GM19240 (cell line): ENCODE data around the gene CLSTN2.

Source experiments
- DNase-seq: peaks from one replicate; pipeline ENCODE4 v3.0.0; 2011; ENCODE audit warnings: low spot score; ENCODE audit not compliant: insufficient read length

Gene CLSTN2

DNA sequence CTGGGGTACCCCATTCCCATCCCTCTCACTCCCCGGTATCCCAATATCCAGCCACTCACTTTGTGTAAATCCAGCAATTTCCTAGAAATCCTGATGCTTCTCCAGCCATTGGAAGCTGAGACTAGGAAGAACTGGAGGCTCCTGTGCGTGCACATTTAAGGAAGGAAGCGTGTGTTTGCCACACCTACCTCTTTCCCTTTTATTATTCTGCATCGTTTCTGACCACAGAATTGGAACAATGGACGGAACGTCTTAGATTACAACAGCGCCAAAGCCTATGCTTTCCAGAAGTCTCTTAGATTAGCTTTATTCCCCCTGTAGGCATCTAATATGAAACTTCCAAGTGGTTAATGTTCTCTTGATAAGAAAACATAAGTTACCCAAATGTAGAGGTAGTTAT, 508.1 kb downstream of the CLSTN2 start:
- no peak for DNase-seq

DNA sequence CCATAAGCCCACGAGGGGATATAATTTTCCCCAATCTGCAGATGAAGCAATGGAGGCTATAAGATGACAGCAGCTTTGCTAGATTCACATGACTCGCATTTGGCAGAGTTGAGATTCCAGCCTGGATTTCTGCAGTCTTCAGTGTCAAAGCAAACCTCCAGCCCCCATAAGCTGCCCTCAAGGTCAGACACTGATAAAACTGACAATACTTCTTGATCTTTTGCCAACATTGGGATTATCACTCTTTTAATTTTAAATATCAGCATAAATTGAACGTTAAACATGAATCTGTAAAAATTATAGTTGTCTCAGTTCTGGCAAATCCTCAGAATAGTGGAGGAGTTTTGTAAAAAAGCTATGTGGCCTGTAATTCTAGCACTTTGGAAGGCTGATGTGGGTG, 508.8 kb downstream of the CLSTN2 start:
- no peak for DNase-seq

DNA sequence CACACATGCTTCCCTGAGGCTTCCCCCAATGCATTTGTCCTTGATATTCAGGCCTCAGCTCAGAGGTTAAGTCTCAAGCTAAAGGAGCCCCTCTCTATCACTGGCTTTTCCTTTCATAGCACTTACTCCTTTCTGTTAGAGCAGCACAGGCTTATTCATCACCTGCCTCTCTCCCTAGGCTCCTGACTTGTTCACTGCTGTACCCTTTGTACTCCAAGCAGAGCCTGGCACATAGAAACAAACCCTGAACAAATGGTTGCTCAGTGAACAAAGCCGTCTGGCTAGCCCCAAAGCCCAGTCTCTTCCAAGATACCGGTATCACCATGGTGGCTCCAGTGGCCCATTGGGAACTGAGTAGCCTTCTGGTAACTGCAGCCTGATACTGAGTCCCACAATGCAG, 511.7 kb downstream of the CLSTN2 start:
- no peak for DNase-seq

DNA sequence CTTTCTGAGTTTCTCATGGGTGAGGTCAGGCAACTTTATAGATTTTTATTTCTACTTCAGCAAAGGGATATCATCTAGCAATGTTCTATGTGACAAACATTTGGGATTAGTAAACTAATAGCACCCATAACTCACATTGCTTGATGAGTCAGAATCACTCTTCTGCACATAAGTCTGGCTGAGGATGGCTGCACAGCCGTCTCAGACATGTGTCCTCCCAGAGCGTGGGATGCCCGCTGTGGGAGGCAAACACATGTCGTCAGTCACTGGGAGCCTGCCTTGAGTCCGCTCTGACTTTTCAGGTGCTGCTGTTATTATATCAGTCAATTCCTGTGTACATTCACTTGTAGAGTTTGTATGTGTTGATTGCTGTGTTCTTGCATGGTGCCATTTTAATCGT, 512.2 kb downstream of the CLSTN2 start:
- DNase-seq: no peak

DNA sequence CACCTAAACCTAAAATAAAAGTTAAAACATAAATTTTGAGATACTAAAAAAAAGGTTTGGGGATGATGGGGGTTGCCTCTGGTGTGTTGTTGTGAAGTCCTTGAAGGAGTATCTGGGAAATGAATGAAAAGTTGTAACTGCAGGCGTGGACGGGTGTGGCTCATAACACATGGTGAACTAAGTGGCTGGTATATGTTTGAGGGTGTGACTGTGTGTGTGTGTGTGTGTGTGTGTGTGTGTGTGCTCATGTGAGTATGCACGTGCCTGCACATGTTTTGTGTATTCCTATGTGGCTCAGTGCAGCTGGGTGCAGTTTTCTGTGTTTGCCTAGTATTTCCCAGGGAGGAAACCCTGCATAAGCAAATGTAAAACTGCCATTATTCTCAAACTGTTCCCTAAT, 513.0 kb downstream of the CLSTN2 start:
- DNase-seq: no peak

DNA sequence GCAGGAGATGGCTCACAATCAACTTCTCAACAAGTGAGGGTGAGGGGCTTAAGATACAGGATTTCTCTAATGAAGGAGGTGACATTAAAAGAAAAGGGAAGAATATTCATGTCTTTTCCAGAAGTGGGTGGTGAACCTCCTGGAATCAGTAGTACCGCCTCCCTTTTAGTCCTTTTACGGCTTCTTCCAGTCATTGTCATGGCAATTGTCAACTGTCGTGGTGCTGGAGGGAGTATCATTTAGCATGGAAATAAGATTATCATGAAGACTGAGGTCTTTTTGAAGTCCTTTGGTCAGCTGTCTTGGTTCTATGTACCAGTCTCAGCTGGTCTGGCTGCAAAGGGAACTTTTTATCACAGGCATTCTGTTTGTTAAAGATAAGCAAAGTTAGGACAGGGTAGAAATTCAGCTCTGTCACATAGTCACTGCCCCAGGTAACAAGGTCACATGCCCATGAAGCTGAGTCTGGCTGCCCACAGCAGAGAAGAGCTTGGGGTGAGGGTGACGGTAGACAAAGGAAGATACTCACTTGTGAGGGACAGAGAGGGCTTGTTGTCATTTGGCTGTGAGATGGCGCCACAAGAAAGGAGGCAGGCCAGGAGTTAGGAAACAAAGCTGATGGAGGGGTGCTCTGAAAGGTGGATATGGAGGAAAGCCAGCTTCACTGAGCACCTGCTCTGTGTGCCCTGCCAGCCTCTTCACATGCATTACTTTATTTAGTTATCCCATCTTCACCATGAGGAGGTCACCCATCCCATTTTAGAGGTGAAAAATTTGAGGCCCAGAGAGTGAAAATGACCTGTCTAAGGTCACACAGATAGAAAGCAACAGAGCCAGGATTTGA, 514.6 kb downstream of the CLSTN2 start:
- DNase-seq: no peak

DNA sequence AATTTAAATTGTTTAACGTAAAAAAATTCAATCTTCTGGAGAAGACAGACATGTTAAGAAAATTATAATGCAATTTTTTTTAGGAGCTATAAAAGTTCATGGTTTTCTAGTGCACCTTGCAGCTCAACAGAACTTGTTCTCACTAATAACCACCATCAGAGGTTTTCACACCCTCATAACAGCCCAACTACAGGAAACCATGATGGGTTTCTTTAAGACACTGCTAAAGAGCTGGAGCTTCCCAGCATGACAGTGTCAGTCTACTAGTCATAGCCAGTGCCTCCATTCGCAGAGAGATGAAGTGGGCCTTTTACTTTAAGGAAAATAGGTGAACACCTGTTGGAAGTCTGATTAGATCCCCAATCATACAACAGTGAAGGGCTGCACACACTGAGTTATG, 518.8 kb downstream of the CLSTN2 start:
- DNase-seq: no peak

DNA sequence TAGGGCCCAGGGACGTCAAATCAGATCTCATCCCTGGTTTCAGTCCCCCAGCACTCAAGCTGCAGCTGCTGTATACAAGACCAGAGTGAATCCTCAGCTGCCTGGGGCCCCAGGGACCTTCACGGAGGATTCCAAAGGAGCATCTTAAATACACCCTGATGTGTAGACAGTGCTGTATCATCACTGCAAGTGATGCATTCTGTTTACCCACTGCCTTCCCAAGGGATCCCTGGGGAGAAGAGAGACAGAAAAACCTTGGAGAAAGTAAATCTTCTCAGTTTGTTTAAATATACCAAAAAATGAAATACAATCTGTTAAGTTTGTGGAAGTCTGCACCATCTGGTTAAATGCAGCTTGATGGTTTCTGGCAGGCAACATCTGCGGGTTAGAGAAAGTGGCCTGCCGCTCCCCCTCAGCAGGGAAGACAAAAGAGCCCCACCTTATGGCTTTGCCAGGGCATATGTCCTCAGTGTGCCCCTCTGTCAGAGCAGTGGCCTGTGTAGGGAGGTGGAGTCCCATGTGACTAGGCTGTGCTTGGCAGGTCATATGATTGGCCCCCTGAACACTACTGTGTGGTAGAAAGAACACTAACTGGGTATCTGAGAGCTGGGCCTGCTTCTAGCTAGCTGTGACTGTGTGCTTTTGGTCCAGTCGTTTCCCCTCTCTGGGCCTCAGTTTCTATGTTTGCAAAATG, 520.7 kb downstream of the CLSTN2 start:
- no peak for DNase-seq

DNA sequence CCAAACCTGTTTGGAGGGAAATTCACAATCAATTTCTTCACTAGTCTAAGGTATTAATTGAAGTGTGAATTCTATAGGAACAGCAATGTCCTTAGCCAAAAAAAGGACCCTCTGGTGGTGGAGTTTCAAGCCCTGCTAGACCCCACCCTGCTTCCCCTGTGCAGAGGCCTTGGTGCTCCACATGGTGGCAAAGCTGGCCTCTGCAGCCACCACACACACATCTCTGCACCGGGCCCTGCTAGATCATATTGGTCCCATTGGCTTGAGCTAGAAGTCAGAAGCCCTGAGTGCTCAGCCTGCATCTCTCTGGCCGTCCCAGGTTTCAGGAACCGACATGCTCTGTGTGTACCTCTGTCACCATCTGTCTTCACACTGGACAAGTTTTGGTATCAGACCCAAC, 522.0 kb downstream of the CLSTN2 start:
- DNase-seq: no peak

DNA sequence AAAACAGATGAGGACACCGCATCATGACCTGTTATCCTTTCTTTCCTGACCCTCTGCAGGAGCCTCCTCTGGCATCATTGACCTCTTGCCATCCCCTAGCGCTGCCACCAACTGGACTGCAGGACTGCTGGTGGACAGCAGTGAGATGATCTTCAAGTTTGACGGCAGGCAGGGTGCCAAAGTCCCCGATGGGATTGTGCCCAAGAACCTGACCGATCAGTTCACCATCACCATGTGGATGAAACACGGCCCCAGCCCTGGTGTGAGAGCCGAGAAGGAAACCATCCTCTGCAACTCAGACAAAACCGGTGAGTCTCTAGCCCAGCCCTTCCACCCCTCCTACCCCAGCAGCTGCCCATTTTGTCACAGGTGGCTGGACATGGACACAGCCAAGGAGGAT, 524.5 kb downstream of the CLSTN2 start:
- DNase-seq: no peak

DNA sequence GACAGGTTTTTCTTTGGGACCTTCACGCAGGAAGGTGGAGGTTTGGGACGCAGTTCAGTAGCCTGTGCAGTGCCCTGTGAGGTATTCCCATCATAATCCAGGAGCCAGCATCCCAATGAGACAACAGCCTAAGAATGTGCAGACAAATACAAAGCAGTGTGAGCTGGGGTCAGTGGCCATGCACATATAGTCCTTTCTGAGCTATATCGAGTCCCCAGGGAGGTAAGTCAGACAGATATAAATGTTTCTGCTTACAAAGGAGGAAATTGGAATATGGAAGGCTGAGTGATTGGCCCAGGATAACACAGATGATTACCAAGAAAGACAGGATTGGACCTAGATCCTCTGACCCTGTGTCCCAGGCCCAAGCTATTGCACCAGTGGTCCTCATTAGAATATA, 526.3 kb downstream of the CLSTN2 start:
- DNase-seq: no peak

DNA sequence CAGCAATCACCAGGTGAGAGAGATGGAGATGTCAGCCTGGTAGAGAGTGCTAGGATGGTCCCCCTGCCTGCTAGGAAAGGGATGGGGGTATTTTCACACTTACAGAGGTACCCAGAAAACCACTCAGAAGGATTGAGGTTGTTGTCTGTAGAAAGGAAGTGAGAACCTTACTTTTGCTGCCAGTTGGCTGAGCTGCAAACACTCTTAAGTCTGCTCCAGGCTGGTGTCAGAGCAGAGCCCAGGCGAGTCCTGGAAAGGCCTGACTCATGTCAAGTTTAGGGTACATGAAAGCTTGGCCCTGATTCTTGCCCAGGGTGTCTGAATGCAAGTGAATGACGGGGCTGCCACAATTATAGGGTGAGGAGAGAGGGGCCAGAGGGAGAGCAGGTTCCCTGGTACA, 528.4 kb downstream of the CLSTN2 start:
- no peak for DNase-seq

DNA sequence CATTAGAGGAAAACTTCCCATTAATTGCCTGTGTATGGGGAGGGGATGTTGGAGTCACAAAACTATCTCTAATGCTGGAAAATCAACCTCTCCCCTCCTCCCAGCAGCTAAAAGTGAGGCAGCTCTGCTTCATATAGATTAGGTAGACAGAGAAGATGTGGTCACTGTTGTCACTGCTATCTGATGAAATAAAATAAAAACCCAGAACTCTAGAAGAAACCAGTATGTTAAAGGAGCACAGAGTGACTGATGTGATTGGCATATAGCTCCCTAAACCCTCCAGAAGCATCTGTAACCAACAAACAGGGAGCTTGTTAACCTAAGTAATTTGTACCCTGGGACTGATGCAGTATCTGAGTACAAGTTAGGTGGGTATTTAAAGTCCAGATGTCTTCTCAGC, 531.0 kb downstream of the CLSTN2 start:
- DNase-seq: no peak

DNA sequence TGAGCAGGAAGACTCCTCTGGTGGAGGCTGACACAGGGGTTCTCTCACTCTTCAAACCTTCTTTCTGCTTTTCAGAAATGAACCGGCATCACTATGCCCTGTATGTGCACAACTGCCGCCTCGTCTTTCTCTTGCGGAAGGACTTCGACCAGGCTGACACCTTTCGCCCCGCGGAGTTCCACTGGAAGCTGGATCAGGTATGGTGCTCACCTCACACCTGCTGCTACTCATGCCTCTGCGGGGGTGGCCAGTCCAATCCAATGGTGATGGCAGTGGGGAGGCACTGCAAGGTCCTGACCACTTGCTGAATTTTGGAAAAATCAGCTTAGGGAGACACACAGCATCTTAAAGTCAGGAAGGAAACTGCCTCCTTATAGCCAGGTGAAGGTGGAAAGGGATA, 531.5 kb downstream of the CLSTN2 start:
- DNase-seq: no peak

DNA sequence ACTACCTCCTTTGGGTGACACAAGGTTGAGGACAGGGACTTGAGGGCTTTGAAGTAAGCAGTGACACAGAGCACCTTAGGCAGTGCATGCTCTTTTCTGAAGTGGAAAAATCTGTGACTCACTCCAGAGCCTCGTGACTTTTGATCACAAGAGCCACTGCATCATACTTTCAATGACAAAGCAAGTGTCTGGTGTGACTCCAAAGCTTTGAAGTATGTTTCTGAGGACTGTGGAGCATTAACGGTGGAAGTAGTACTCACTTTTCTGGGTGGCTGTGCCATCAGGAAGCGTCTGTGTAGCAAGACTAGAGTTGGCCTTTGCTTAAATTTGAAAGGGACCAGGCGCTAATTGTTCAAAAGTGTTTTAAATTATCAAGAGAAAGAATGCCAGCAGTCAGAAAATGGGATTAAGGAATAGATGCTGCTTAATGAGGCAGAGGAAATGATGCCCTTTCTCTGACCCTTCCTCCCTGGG, 532.2 kb downstream of the CLSTN2 start:
- DNase-seq: no peak

DNA sequence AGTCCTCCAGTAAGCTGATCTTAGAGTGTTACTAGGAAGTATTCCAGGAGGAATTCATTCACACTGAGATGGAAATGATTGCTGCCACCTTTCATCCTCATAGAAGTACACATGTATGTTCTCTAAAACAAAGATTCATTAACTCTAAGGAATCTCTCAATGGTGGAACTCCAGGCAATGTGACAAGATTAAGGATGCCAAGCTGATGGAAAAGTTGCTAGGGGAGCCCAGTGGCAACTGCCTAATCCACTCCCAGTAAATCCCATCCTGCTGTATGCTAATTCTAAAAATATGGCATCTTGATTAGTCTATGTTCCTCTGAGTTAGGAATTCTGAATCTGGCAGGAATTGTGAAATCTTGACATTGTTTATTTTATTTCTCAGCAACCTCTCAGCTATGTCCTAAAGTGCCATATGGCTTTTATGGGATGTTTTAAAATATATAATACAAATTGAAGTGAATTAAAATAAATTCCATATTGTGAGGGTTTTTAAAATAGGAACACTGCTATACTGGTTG, 532.9 kb downstream of the CLSTN2 start:
- DNase-seq: no peak

DNA sequence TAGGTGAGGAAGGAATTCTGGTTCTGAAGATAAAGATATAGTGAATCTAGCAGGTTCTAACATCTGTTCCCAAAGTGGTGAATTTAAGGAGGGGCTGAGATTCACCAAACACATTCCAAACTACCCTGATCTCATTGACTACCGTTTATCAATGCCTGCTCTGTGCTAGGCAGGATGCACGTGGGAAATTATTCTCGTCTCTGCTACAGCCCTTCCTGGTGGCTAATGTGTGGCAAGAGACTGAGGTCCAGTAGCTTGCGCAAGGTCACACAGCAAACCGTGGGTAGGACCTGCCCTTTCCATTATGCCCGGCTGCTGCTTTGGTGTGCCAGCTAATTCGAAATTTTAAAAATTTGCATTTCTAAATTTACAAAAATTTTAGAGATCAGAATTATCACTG, 533.4 kb downstream of the CLSTN2 start:
- no peak for DNase-seq

DNA sequence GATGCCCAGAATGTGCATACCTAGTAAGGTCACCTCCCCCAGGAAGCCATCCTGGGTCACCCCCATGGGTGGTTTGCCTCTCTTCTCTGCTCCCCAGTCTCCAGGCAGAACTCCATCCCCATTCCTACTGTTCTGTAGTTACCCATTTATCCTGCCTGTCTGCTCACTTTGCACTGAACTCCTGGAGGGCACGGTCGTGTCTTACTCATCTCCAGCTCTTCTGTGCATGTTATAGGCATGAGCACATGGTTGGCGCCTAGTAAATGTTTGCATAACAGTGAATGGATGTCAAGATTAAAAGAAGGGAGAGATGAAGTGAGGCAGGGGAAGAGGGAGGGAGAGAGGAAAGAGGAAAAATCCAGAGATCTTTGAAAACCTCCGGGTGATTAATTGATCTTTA, 534.5 kb downstream of the CLSTN2 start:
- no peak for DNase-seq

DNA sequence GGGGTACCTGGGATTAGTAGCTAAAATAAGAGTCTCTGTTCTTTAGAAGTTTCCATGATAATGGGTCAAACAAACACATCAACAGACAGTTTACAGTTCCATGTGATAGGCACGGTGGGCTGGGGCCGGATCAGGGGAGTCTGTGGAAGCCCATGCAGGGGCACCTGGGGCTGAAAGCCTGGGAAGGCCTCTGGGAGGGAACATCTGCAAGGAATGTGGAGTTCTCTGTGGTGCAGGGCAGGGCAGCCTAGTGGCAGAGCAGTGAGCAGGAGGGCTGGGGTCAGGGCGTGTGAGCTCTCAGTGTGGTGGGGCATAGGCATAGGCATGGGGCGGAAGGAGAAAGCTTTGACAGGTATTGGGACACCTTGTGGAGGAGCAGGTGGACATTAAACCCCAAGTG, 535.2 kb downstream of the CLSTN2 start:
- no peak for DNase-seq

DNA sequence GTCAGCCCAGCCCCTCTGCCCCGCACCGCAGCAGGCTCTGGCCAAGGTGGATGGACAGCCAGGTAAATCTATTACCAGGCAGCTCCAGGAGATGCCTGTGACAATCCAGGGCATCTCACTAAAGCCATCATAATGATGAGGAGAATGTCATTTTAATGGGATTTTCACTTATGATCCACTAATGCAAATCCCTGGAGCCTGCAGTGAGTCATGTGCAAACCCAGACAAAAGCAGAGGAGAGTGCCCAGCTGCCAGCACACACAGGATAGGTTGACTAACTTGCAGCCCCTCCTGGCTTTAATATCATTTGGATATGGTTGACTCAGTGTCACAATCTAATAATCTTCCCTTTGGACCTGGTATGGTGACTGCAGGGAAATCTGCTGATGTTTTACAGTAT, 536.0 kb downstream of the CLSTN2 start:
- no peak for DNase-seq

DNA sequence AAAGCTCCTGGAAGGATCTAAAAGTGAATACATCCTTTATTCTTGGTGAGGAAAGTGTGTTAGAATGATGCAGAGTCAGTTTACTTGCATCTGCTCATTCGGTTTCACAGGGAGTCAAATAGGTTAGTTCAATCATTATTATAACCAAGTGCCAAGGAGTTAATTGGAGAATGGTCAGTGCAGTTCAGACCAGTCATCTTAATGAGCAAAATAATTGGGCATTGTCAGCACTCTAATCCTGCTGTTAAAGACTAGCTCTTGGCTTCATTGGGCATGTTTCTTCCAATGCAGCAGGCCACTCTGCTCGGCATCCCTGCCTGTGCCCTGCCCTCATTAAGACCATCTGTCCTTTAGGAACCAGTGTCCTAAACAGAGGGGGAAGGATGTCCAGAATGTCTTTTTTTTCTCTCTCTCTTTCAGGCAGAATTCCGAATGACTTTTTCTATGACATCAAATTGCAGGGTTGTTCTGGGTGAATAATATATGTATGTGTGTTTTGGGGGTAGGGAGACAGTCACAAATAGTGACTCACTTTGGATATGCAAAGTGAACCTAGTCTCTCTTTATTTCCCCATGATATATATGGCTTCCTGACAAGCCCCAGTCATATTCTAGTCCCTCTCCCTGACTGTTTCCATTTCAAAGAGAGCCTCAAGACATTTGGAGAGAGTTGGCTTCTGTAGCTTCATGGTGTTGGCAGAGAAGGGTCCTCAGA, 537.5 kb downstream of the CLSTN2 start:
- DNase-seq: no peak

DNA sequence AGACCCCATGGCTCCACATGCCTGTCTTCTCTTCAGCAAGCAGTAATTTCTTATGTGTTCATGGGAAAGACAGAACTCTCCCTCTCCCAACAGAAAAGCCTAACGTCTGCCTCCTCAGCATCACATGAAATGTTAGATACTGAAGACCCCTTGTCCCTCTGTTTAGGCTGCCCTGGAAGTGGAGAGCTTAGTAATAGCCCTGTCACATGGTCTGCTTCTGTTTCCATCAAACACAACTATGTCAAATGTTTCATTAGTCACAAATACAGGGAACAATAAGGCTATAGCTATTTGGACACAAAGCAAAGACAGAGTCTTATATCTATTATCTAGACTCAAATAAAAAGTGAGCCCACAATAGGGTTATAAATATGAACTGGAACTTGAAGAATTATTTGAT, 552.6 kb downstream of the CLSTN2 start:
- DNase-seq: no peak
